LoVo (cell line): Measurements from ENCODE around the gene ABCC8.

Experiments used
- DNase-seq: peaks from one replicate; pipeline ENCODE4 v3.0.0-alpha.2; 2016; ENCODE audit warnings: low spot score

ABCC8 gene

DNA sequence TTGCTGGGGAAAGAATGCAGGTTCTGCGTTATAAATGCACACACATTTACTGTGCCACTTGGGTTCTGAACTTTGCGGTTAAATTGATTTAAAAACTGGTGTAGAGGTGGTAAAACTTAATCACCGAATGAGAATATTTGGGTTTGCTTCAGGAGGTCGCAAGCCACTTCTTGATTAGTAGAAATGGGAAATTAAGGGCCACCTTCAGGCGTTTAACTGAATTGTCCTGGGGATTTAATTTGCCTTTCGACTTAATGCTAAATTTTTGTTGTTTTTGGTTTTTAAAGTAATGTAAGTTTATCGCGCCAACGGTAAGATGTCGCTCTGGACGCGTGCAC, 125.5 kb downstream of the ABCC8 start:
- DNase-seq = no peak

DNA sequence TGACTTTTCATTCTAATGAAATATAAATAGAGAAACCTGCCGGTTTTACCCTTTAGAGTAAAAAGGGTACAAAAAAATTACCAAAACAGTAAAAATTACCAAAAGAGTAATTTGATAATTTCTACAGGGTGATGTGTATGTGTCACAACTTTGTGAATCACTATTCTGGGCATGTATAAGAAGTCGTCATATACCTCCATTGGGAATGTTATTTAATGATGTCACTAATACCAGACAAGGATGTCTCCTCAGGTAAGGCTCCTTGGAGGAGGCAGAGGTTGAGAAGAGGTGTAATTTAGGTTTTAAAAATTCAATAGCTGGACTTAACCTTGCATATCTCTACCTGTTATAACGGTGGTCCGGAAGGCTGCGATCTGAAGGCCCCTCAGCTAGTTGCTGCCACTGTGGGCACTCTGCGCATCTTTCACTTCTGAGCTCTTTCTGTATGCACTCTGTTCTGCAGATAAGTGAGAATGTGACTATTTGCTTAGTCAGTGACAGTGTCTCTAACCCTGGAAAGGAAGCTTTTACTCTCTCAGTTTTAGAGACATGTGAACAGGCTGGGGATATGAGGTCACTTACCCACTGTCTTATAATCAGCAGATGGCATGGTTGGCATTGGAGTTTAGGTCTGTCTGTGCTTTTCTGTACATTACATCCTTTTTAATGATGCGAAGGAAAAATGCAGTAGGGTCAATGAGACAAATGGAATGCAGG, 126.0 kb downstream of the ABCC8 start:
- no peak for DNase-seq

DNA sequence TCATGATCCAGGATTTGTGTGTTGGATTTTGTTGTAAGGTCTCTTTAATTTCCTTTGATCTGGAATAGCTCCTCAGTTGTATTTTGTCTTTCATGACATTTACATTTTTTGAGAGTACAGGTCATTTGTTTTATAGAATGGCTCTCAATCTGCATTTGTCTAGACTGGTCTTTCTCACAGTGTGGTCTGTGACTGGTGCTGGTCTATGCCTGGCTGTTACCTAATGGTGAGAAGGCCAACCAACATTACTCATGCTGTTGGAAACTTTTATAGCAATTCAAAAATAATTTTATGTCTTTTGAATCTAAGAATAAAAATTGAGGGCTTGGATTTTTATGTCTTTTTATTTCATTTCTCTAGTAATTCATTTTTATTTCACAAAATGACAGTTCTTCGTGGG, 129.0 kb downstream of the ABCC8 start:
- no peak for DNase-seq

DNA sequence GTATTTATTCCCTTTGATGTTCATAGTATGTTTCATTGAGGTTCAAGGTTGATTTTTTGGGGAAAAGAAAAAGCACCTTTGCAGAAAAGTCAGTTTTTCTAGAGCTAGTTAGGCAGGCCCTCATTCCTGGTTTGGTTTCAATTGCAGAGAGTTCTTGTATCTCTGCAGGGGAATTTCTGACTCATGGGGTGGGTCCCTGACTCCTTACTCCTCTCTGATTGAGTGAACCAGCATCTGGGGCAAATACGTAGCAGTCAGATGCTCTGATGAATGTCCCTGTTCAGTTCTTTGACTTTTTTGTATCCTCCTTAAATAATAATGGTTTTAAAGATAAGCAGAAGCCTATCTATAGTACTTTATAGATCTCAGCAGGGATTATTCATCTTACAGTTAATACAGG, 132.7 kb downstream of the ABCC8 start:
- no peak for DNase-seq

DNA sequence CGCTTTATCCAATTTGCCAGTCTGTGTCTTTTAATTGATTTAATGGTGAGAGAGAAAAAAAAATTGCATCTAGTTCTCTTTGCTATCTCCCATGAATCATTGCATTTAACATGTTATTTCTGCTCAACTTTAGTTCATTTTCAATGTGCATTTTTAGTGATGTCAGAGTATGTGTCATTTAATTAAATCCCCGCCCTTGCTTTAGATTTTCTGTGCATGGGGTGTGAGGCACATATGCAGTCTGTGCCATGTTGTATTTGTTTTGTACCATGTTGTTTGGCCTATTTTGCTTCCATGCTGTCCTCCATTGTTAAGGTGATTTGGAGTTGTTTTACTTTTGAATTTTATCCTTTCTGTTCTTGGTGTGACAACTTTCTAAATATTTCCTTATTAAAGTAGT, 133.4 kb downstream of the ABCC8 start:
- no peak for DNase-seq
